GM19328 (cell line): Measurements from ENCODE around the gene CTBP1.

Experiments used
- ATAC-seq: cut with Tn5 transposase; IDR thresholded peaks from one replicate; pipeline ENCODE4 v1.9.1; 2021; ENCODE audit warnings: mild to moderate bottlenecking, moderate library complexity; ENCODE audit not compliant: unreplicated experiment

Gene CTBP1

DNA sequence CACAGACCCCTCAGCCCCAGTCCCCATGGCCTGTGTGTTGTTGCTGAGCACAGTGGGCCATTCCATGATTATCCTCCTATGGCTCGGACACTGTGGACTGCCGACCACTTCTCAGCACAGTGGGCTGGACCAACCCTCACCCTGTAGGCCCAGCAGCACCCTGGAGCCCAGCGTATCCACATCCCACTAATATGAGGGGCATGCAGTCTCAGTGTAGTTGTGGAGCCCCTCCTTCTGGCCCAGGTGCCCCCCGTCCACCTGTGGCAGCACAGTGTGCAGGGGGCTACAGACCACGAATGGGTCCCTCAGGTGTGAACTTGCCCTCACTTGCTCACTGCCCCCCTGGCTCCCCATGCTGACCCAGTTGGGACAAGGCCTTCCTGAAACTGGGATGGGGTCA lies 84.5 kb downstream of the CTBP1 start:
- ATAC-seq, result no peak

DNA sequence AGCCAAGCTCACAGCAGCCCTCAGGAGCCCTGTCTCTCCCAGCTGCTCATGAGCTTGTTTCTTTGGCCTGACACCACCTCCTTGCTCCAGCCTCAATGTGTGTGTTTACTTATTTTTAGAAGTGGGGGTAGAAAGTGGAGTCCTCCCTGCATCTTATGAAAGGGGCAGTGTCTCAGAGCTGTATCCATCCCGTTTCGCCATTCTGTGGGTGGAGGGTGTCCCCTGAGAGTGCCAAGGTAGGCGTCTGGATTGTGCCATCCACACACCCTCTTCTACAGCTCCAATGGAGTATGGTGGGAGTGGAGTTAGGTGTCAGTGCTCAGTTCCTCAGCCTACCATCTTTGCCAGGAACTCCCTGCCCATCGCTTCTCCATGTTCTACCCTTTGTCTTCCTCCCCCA lies 84.9 kb downstream of the CTBP1 start:
- ATAC-seq, result no peak
